RPMI7951 (cell line): Measurements from ENCODE around the gene GYS1. TPM values are rescaled to one million over a fixed set of nuclear protein-coding genes. Genes with fewer than 3 reads are reported as not detected.
"Not testable (repeated sequence)": the region's sequence is repeated elsewhere in the genome, so short reads cannot be mapped to it uniquely, and the experiment has no call there.

Experiments
- DNase-seq: peaks from one replicate; pipeline ENCODE4 v3.0.0-alpha.2; 2012; ENCODE audit warnings: low read depth
- total RNA-seq: library from RNA; depleted of rRNA; stranded (reverse); fragments of >200 nt; shearing (Covaris generic); gene quantifications from 2 replicates; pipeline ENCODE4 v1.2.3, GENCODE V29; 2014; rRNA removed

GYS1 gene
- 47.6 and 60.1 TPM in 2 replicates for total RNA-seq

DNA sequence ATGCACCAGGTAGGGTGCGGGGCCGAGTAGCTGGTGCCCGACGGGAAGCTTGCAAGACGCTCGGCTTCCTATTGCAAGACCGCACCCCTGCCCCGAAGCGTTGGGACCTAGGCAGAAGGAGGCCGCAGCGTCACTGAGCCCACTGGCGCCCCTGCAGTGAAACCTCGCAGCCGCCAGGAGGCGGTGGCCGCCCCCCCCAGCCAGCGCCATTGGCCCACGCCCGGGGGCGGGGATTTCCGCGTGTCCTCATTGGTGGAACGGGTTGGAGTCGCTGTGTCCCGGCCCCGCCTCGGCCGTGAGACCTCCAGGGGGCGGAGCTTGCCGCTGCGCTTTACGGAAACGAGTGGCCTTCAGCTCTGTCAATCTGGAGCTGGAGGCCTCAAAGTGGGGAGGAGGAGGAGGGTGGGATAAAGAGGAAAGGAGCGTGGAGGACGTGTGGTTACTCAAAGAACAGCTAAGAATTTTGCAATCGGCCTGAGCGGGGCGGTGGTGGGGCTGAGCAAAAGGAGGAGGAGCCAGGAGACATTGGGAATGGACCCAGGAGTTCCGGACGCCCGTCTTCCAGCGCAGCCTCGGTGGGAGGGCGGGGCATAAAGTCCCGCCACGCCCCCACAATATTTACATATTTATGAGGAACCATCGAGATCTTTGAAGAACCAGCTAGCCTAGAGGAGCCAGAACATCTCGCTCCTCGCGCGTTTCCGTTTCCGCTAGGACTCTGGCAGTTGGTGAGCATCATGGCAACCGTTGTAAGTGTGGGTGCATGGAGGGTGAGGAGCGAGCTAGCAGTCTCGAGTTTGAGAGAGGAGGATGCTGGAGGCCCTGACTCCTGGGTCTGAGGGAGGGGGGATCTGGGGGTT is at the start of gene GYS1, which contains the start of gene RUVBL2:
GYS1 (minus strand) TSS at position 135 of the 860 bp plus-strand sequence. CDS start 197 bp downstream, outside the sequence.
RUVBL2 (plus strand) TSS at position 713 of the 860 bp plus-strand sequence; CDS start at position 738, 25 bp downstream.
- DNase-seq, result peak; percentile 99

GRCh38 chr19:49042666-49043065 is 49.6 kb upstream of the GYS1 start:
- DNase-seq, result not testable (repeated sequence)

DNA sequence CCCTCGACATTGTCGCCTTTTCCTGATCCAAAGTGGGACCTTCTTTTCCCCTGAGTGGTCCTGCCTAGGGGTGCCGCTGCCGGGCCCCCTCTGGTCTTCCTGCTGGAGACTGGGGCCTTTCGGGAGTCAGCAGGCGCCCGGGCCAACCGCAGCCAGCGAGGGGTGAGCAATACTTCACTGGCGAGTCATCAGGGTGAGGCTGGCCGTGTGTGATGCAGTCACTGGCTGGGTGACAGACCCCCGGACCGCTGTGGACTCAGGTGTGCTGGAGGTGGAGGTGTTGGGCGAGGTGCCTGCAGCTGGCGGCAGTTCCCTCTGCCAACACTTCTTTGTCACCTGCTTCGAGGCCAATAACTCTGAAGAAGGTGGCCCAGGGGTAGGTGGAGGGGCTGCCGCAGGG is 49.1 kb upstream of the GYS1 start:
- peak; percentile 51 for DNase-seq

DNA sequence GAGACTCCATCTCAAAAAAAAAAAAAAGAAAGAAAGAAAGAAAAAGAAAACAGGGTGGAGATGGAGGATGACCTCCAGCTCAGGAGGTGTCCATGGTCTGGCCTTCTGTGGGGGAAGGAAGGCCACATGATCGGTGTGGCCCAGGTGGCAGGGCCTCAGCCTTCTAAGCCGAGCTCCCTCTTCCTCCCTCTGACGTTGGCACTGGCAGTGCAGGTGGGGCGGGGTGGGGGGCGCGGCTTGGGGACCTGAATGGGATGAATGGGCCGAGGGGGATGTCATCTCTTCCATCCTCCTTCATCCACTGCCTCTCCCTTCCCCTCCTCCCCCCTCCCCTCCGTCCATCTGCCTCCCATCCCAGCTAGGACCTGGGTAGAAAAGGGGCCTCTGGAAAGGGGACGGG is 46.6 kb upstream of the GYS1 start:
- DNase-seq, result not testable (repeated sequence)

GRCh38 chr19:49038557-49039276 is 45.6 kb upstream of the GYS1 start:
- DNase-seq, result peak; percentile 83

- DNase-seq, result not testable (repeated sequence)
Measured at GRCh38 chr19:49038111-49038510, 45.0 kb upstream of the GYS1 start.

DNA sequence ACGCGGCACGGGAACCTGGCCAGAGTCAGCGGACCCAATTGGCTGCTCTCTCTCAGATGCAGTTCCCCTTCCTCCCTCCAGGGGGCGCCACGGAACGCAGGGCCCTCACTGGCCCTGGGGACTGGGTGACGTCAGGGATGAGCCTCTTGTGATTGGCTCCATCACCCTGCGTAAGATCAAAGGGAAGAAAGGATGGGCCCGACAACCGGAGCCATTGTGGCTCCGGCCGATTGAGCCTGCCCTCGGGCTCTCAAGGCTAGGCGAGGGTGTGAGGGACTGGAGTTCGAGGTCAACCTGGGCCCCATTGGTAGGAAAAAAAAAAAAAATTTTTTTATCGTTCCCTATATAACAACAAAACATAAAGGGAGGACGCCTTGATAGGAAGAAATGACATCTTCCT is 43.7 kb upstream of the GYS1 start, which contains the start of gene CGB1:
CGB1 (minus strand) TSS at position 81 of the 400 bp plus-strand sequence. CDS start 184 bp downstream, outside the sequence.
- not testable (repeated sequence) for DNase-seq

- not testable (repeated sequence) for DNase-seq
Measured at GRCh38 chr19:49031642-49032301, 38.7 kb upstream of the GYS1 start, which contains the start of gene CGB2. TSS of gene CGB2 (plus strand) at chr19:49031890. CDS start at chr19:49032096, 206 bp downstream.

DNA sequence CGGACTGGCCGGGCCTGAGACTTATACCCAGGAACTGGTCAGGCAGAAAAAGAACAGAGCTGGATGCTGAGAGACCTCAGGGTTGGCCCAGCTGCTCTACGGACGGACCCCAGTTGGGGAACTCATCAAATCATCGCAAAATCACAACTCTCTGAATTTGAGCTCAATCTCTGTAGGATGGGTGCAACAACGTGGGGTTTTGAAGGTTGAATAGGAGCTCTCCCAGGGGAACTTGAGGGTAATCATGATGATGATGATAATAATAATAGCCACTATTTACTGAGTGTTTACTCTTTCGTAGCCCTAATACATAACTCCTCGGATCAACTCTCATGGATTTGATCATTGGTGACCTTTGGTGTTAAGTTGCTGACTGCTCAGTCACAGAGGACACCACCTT is 37.2 kb upstream of the GYS1 start:
- DNase-seq, result not testable (repeated sequence)

DNA sequence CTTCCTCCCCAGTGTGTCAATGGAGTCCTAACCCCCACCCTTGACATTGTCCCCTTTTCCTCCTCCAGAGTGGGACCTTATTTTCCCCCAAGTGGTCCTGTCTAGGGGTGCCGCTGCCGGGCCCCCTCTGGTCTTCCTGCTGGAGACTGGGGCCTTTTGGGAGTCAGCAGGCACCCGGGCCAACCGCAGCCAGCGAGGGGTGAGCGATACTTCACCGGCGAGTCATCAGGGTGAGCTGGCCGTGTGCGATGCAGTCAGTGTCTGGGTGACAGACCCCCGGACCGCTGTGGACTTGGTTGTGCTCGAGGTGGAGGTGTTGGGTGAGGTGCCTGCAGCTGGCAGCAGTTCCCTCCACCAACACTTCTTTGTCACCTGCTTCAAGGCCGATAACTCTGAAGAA is 36.6 kb upstream of the GYS1 start:
- not testable (repeated sequence) for DNase-seq

GRCh38 chr19:49028686-49029085 is 35.6 kb upstream of the GYS1 start:
- not testable (repeated sequence) for DNase-seq

GRCh38 chr19:49025599-49025998 is 32.5 kb upstream of the GYS1 start:
- not testable (repeated sequence) for DNase-seq

DNA sequence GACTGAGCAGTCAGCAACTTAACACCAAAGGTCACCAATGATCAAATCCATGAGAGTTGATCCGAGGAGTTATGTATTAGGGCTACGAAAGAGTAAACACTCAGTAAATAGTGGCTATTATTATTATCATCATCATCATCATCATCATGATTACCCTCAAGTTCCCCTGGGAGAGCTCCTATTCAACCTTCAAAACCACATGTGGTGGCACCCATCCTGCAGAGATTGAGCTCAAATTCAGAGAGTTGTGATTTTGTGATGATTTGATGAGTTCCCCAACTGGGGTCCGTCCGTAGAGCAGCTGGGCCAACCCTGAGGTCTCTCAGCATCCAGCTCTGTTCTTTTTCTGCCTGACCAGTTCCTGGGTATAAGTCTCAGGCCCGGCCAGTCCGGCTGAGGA is 32.0 kb upstream of the GYS1 start:
- not testable (repeated sequence) for DNase-seq

- not testable (repeated sequence) for DNase-seq
Measured at GRCh38 chr19:49024233-49024632, 31.1 kb upstream of the GYS1 start, which contains the start of gene CGB3. TSS of gene CGB3 (minus strand) at chr19:49024333. CDS start at chr19:49023971, 362 bp downstream.

DNA sequence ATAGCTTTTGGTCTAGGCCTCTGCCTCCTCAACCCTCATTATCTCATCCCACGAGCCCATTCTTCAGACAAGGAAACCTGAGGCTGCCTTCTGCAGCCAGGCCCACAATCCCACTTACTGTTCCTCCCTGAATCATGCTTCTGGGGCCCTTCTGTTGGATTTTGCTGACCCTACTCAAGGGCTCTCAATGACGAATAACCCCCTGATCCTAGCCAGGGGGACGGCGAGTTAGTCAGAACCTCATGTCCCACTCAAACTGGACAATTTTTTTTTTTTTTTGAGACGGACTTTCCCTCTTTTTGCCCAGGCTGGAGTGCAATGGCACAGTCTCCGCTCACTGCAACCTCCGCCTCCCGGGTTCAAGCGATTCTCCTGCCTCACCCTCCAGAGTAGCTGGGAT is 29.0 kb upstream of the GYS1 start:
- no peak for DNase-seq

- DNase-seq, result peak; percentile 70
Measured at GRCh38 chr19:49020931-49021895, 28.1 kb upstream of the GYS1 start.

GRCh38 chr19:49020342-49020741 is 27.2 kb upstream of the GYS1 start:
- DNase-seq, result no peak

DNA sequence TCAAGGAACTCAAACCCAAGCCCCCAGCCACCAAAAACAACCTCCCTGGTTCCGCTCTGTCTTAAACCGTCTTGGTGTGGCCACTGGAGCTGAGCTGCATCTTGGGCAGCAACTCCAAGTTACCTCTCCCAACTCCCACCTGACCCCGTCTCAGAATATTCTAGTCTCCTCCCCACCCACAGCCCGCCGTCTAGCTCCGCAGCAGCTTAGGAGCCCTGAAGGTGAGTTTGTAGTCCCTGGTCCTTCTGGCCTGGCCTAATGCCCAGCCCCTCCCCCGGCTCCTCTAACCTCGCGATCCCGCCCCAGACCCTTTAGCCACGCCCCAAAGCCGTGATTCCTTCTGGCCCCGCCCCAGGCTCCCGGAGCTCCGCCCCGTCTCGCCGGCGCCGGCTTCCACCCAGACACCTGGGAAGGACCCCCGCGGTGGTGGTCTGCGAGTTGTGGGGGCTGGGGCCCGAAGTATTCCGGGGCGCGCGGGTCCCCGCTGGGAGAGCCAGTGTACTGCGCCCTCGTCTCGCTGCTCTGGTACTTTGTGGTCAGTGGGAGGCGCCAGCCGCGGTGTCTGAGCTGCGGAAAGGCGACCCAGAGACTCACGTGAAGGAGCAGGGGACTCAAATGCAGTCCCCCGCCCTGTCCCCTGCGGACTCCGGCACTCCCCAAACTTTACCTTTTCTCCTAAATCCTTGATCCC is 26.3 kb upstream of the GYS1 start:
- peak; percentile 62 for DNase-seq

GRCh38 chr19:49018388-49019241 is 25.5 kb upstream of the GYS1 start:
- DNase-seq, result not testable (repeated sequence)
